Measurements from ENCODE around the gene SEC11A. TPM values are rescaled to one million over a fixed set of nuclear protein-coding genes. Genes with fewer than 3 reads are reported as not detected.

Gene SEC11A
- total RNA-seq, 2 experiments from 2014 or later: 66.6 to 111 TPM

GRCh38 chr15:84658080-84658787, 57.7 kb downstream of the SEC11A start, which contains the start of gene NMB:
TSS of gene NMB (minus strand) at chr15:84658199. CDS start at chr15:84658152, 47 bp downstream.
- CTCF ChIA-PET: interaction anchor here (0.6 to 1.3 kb wide), 9 partner anchors 15 to 310 kb away, joined by 3 to 6 read pairs (median 3); no protein-coding TSS in a partner anchor
- Mint-ChIP-seq H3K9me3 (ENCODE audit: low read depth) (no peaks in the 10 kb centered on the region), H3K27me3 (no peaks in the 10 kb centered on the region), H3K4me3 (peak within 1 kb of the TSS; percentile 69), H3K27ac (peak within 1 kb of the TSS; percentile 66), H3K36me3 (ENCODE audit: low read depth) (peaks cover under 1% of the 10 kb centered on the region), H3K4me1 (peaks cover 30% of the 10 kb centered on the region)
- ATAC-seq (peak; percentile 56), DNase-seq (peak; percentile 89)
- intact Hi-C loops (cut with DNase I, micrococcal nuclease): loop anchor here in 1 of 2 experiments (1.0 kb wide), 4 partner anchors 58 to 90 kb away; partner anchors contain the start of genes SEC11A and ZNF592
- POLR2A ChIA-PET: interaction anchor here (0.6 to 1.0 kb wide), 4 partner anchors 48 to 116 kb away, joined by 3 to 4 read pairs (median 4); no protein-coding TSS in a partner anchor

GRCh38 chr15:84657748-84658079, 58.2 kb downstream of the SEC11A start:
- Mint-ChIP-seq H3K27ac (peak overlapping the region; percentile 66), H3K4me3 (peak overlapping the region; percentile 69), H3K27me3 (no peaks in the 10 kb centered on the region), H3K36me3 (ENCODE audit: low read depth) (peaks cover 3% of the 10 kb centered on the region), H3K9me3 (ENCODE audit: low read depth) (no peaks in the 10 kb centered on the region), H3K4me1 (peaks cover 34% of the 10 kb centered on the region)
- ChIA-PET POLR2A (no interaction called here), CTCF (interaction anchor here (0.7 to 2.0 kb wide), 3 partner anchors 22 to 310 kb away, joined by 3 to 4 read pairs (median 4); no protein-coding TSS in a partner anchor)
- no peak for DNase-seq
- ATAC-seq: no peak
- intact Hi-C loops (cut with DNase I, micrococcal nuclease): loop anchor here in 1 of 2 experiments (1.0 kb wide), 4 partner anchors 59 to 91 kb away; partner anchors contain the start of genes SEC11A and ZNF592

GRCh38 chr15:84656972-84657371, 59.0 kb downstream of the SEC11A start:
- CTCF ChIA-PET: interaction anchor here (0.8 to 2.0 kb wide), 4 partner anchors 19 to 219 kb away, joined by 3 to 4 read pairs (median 4); no protein-coding TSS in a partner anchor
- Mint-ChIP-seq H3K27ac (no peak overlapping the region), H3K36me3 (ENCODE audit: low read depth) (peaks cover 7% of the 10 kb centered on the region), H3K4me3 (peak overlapping the region; percentile 69), H3K9me3 (ENCODE audit: low read depth) (no peaks in the 10 kb centered on the region), H3K27me3 (no peaks in the 10 kb centered on the region), H3K4me1 (peaks cover 38% of the 10 kb centered on the region)
- POLR2A ChIA-PET: no interaction called here
- intact Hi-C loops (cut with DNase I, micrococcal nuclease): no loop called here
- DNase-seq: no peak
- ATAC-seq: no peak

GRCh38 chr15:84654689-84655453, 61.1 kb downstream of the SEC11A start:
- intact Hi-C loops (cut with DNase I, micrococcal nuclease): loop anchor here (1.0 to 2.0 kb wide), 13 partner anchors 14 to 326 kb away; partner anchors contain the start of genes SEC11A (in 2 of the 2), ZNF592 (in 2 of the 2) and PDE8A (in 1 of the 2)
- H3K9me3 Mint-ChIP-seq (ENCODE audit: low read depth): no peaks in the 10 kb centered on the region
- peaks cover 12% of the 10 kb centered on the region for H3K36me3 Mint-ChIP-seq (ENCODE audit: low read depth)
- peak overlapping the region; percentile 63 for H3K27ac Mint-ChIP-seq
- ChIA-PET POLR2A (interaction anchor here (0.6 to 1.5 kb wide), 5 partner anchors 23 to 326 kb away, joined by 3 to 6 read pairs (median 3); no protein-coding TSS in a partner anchor), CTCF (interaction anchor here (0.5 to 2.3 kb wide), 18 partner anchors 8 to 326 kb away, joined by 3 to 7 read pairs (median 4); partner anchors contain the start of gene SEC11A)
- H3K27me3 Mint-ChIP-seq: no peaks in the 10 kb centered on the region
- H3K4me1 Mint-ChIP-seq: peaks cover 42% of the 10 kb centered on the region
- peak overlapping the region; percentile 93 for H3K4me3 Mint-ChIP-seq
- ATAC-seq (peak; percentile 67), DNase-seq (peak; percentile 90)

GRCh38 chr15:84653910-84654688, 61.8 kb downstream of the SEC11A start, which contains the start of gene WDR73:
TSS of gene WDR73 (minus strand) at chr15:84654283. CDS start at chr15:84654274, 9 bp downstream.
- POLR2A ChIA-PET: interaction anchor here (0.8 to 1.5 kb wide), 7 partner anchors 18 to 327 kb away, joined by 3 to 6 read pairs (median 4); partner anchors contain the start of gene SEC11A
- Mint-ChIP-seq H3K36me3 (ENCODE audit: low read depth) (peaks cover 13% of the 10 kb centered on the region), H3K9me3 (ENCODE audit: low read depth) (no peaks in the 10 kb centered on the region), H3K4me3 (peak within 1 kb of the TSS; percentile 93), H3K4me1 (peaks cover 37% of the 10 kb centered on the region), H3K27me3 (no peaks in the 10 kb centered on the region), H3K27ac (peak within 1 kb of the TSS; percentile 93)
- CTCF ChIA-PET: interaction anchor here (0.6 to 2.4 kb wide), 20 partner anchors 9 to 327 kb away, joined by 3 to 7 read pairs (median 4); partner anchors contain the start of genes ALPK3 and SEC11A
- intact Hi-C loops (cut with DNase I, micrococcal nuclease): loop anchor here (1.0 to 2.0 kb wide), 13 partner anchors 15 to 327 kb away; partner anchors contain the start of genes SEC11A (in 2 of the 2), ZNF592 (in 2 of the 2) and PDE8A (in 1 of the 2)
- DNase-seq: peak; percentile 99
- peak; percentile 83 for ATAC-seq

GRCh38 chr15:84653584-84653909, 62.4 kb downstream of the SEC11A start:
- no peaks in the 10 kb centered on the region for H3K9me3 Mint-ChIP-seq (ENCODE audit: low read depth)
- peak overlapping the region; percentile 93 for H3K27ac Mint-ChIP-seq
- H3K36me3 Mint-ChIP-seq (ENCODE audit: low read depth): peaks cover 17% of the 10 kb centered on the region
- DNase-seq (peak; percentile 38), ATAC-seq (no peak)
- H3K4me1 Mint-ChIP-seq: peaks cover 35% of the 10 kb centered on the region
- peak overlapping the region; percentile 93 for H3K4me3 Mint-ChIP-seq
- H3K27me3 Mint-ChIP-seq: no peaks in the 10 kb centered on the region
- CTCF ChIA-PET: interaction anchor here (0.6 to 2.4 kb wide), 18 partner anchors 10 to 327 kb away, joined by 3 to 7 read pairs (median 4); partner anchors contain the start of genes ALPK3 and SEC11A
- intact Hi-C loops (cut with DNase I, micrococcal nuclease): no loop called here
- POLR2A ChIA-PET: interaction anchor here (0.8 to 1.5 kb wide), 7 partner anchors 18 to 327 kb away, joined by 3 to 6 read pairs (median 4); partner anchors contain the start of gene SEC11A

- Mint-ChIP-seq H3K36me3 (ENCODE audit: low read depth) (peaks cover 40% of the 10 kb centered on the region), H3K4me3 (no peak overlapping the region), H3K4me1 (peaks cover 28% of the 10 kb centered on the region), H3K9me3 (ENCODE audit: low read depth) (no peaks in the 10 kb centered on the region), H3K27me3 (no peaks in the 10 kb centered on the region), H3K27ac (no peak overlapping the region)
- intact Hi-C loops (cut with DNase I, micrococcal nuclease): no loop called here
- DNase-seq (no peak), ATAC-seq (no peak)
- CTCF ChIA-PET: interaction anchor here (0.7 to 1.1 kb wide), 3 partner anchors 11 to 225 kb away, joined by 3 read pairs; no protein-coding TSS in a partner anchor
- POLR2A ChIA-PET: no interaction called here
These were observed 66.2 kb downstream of the SEC11A start for GRCh38 chr15:84649706-84650105.

- CTCF ChIA-PET: interaction anchor here (0.9 to 1.1 kb wide), 2 partner anchors 10 to 11 kb away, joined by 3 read pairs; no protein-coding TSS in a partner anchor
These were observed 67.4 kb downstream of the SEC11A start for GRCh38 chr15:84648539-84648938.

GRCh38 chr15:84647726-84648125, 68.2 kb downstream of the SEC11A start:
- no peaks in the 10 kb centered on the region for H3K9me3 Mint-ChIP-seq (ENCODE audit: low read depth)
- intact Hi-C loops (cut with DNase I, micrococcal nuclease): no loop called here
- H3K4me1 Mint-ChIP-seq: peaks cover 21% of the 10 kb centered on the region
- DNase-seq: no peak
- H3K27me3 Mint-ChIP-seq: no peaks in the 10 kb centered on the region
- H3K36me3 Mint-ChIP-seq (ENCODE audit: low read depth): peaks cover 47% of the 10 kb centered on the region
- peak overlapping the region; percentile 18 for H3K27ac Mint-ChIP-seq
- no peak for ATAC-seq
- POLR2A ChIA-PET: no interaction called here
- no peak overlapping the region for H3K4me3 Mint-ChIP-seq
- CTCF ChIA-PET: interaction anchor here (0.6 to 1.1 kb wide), 3 partner anchors 13 to 103 kb away, joined by 3 read pairs; no protein-coding TSS in a partner anchor

More at GRCh38 chr15:84648539-84648938, 67.4 kb downstream of the SEC11A start:
- Mint-ChIP-seq H3K27ac (peak overlapping the region; percentile 79), H3K9me3 (ENCODE audit: low read depth) (no peaks in the 10 kb centered on the region), H3K4me3 (no peak overlapping the region), H3K36me3 (ENCODE audit: low read depth) (peaks cover 44% of the 10 kb centered on the region), H3K27me3 (no peaks in the 10 kb centered on the region), H3K4me1 (peaks cover 28% of the 10 kb centered on the region)
- no peak for ATAC-seq
- DNase-seq: no peak
- POLR2A ChIA-PET: no interaction called here
- intact Hi-C loops (cut with DNase I, micrococcal nuclease): no loop called here

- CTCF ChIA-PET: interaction anchor here (0.7 kb wide), 1 partner anchor 11 kb away, joined by 3 read pairs; no protein-coding TSS in a partner anchor
- Mint-ChIP-seq H3K27ac (no peak overlapping the region), H3K9me3 (ENCODE audit: low read depth) (no peaks in the 10 kb centered on the region), H3K4me1 (peaks cover 13% of the 10 kb centered on the region), H3K27me3 (no peaks in the 10 kb centered on the region), H3K36me3 (ENCODE audit: low read depth) (peaks cover 49% of the 10 kb centered on the region), H3K4me3 (no peak overlapping the region)
- no peak for ATAC-seq
- intact Hi-C loops (cut with DNase I, micrococcal nuclease): no loop called here
- DNase-seq: no peak
- POLR2A ChIA-PET: no interaction called here
These were observed 69.9 kb downstream of the SEC11A start for GRCh38 chr15:84645997-84646396.
